IPS-20b (cell line): ENCODE measurements around the gene CD320.
"Not testable (repeated sequence)": the region's sequence is repeated elsewhere in the genome, so short reads cannot be mapped to it uniquely, and the experiment has no call there.

Source experiments
- H3K27ac ChIP-seq: one replicate; pipeline ENCODE4 v1.5.1; 2013; ENCODE audit warnings: low read length
- H3K27me3 ChIP-seq: 2 replicates; pipeline ENCODE4 v1.6.1; 2013; ENCODE audit warnings: mild to moderate bottlenecking, low read length, inconsistent platforms; ENCODE audit not compliant: insufficient read depth
- H3K36me3 ChIP-seq: 2 replicates; pipeline ENCODE4 v1.6.1; 2013; ENCODE audit warnings: low read depth, mild to moderate bottlenecking, inconsistent platforms, low read length, moderate library complexity; ENCODE audit not compliant: insufficient read depth
- H3K4me1 ChIP-seq: 2 replicates; pipeline ENCODE4 v1.6.1; 2013; ENCODE audit warnings: mild to moderate bottlenecking, control low read depth, inconsistent platforms, low read length, moderate library complexity; ENCODE audit not compliant: insufficient read depth
- H3K4me3 ChIP-seq: 2 replicates; pipeline ENCODE4 v1.5.1; 2013; ENCODE audit warnings: mild to moderate bottlenecking, low read length, inconsistent platforms
- H3K9ac ChIP-seq: 2 replicates; pipeline ENCODE4 v1.6.1; 2013; ENCODE audit warnings: low read depth, mild to moderate bottlenecking, inconsistent platforms, low read length, moderate library complexity
- H3K9me3 ChIP-seq: 2 replicates; pipeline ENCODE4 v1.6.1; 2013; ENCODE audit warnings: mild to moderate bottlenecking, low read depth, low read length, inconsistent platforms; ENCODE audit not compliant: insufficient read depth

CD320 gene

DNA sequence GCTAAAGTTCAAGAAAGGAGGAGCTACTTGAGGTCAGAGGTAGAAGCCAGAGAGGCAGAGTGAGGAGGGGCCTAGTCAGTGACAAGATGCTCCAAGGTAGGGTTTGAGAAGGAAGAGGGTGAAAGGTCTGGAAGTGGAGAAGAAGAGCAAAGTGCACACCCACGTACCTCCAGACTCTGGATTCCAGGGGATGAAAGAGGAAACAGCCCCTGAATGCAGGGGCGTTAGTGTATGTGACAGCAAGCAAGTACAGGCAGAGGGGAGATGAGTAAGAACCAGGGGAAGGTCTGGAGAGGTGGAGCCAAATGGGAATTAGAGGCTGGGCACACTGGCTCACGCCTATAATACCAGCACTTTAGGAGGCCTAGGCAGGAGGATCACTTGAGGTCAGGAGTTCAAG, 21.8 kb upstream of the CD320 start:
- no peaks in the 10 kb centered on the region for H3K36me3 ChIP-seq
- H3K27me3 ChIP-seq, result peaks cover 48% of the 10 kb centered on the region
- H3K9ac ChIP-seq, result no peak overlapping the region
- no peak overlapping the region for H3K4me3 ChIP-seq
- no peak overlapping the region for H3K27ac ChIP-seq
- peaks cover 5% of the 10 kb centered on the region; the same call in 1 of the 2 replicates for H3K4me1 ChIP-seq
- no peaks in the 10 kb centered on the region for H3K9me3 ChIP-seq

DNA sequence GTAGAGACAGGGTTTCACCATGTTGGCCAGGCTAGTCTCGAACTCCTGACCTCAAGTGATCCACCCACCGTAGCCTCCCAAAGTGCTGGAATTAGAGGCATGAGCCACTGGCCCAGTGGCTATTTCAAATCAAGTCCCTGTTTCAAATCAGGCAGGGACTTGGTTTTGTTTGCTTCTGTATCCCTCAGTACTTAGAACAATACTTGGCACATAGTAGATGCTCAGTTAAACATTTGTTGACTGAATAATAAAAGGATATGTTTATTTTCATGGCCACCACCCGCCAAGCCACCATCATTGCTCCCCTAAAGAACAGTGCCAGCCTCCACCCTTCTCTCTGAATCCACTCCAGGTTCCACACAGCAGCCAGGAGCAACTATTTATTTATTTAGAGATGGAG, 17.3 kb upstream of the CD320 start:
- H3K4me1 ChIP-seq, result peaks cover 9% of the 10 kb centered on the region; the same call in 1 of the 2 replicates
- H3K36me3 ChIP-seq, result peaks cover 26% of the 10 kb centered on the region
- H3K9ac ChIP-seq, result no peak overlapping the region
- no peaks in the 10 kb centered on the region for H3K9me3 ChIP-seq
- H3K27ac ChIP-seq, result no peak overlapping the region
- 0 out of 2 replicates have a peak, but pooled peaks cover 7% of the 10 kb centered on the region for H3K27me3 ChIP-seq
- H3K4me3 ChIP-seq, result no peak overlapping the region

DNA sequence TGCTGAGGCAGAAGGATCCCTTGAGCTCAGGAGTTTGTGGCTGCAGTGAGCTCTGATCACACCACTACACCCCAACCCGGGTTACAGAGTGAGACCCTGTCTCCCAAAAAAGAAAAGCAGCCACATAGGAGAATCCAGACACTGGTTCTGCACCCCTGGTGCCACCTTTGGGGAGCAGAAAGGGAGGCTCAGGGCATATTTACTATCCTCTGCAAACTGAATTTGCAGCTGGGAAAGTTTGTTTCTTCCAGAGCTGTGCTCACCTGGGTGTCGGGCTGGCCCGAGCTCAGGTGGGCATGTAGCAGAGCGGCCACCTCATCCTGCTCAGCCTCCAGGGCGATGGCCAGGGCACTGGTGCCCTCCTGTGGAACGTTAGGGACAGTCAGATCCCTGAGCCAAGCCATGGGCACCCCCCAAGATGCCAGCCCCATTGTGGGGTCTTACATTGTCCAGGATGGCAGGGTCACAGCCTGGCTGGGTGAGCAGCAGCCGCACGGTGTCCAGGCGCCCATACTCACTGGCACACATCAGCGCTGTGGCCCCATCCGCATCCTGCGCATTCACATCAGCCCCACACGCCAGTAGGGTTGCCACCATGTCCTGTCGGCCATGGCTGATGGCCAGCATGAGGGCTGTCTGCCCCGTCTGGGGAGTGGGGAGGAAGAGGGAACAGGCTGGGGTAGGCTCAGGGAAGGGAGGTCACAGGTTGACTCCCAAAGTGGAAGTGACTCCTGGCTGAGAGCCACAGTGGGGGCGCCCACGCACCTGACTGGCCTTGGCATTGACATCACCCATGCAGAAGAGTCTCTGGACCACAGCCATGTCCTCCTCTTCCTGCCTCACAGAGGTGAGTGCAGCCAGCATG, 16.3 kb upstream of the CD320 start:
- Histone ChIP-seq H3K4me3 (no peak overlapping the region), H3K27ac (no peak overlapping the region), H3K36me3 (peaks cover 26% of the 10 kb centered on the region), H3K9me3 (no peaks in the 10 kb centered on the region), H3K4me1 (peaks cover 9% of the 10 kb centered on the region; the same call in 1 of the 2 replicates), H3K9ac (no peak overlapping the region), H3K27me3 (0 out of 2 replicates have a peak, but pooled peaks cover under 1% of the 10 kb centered on the region)

DNA sequence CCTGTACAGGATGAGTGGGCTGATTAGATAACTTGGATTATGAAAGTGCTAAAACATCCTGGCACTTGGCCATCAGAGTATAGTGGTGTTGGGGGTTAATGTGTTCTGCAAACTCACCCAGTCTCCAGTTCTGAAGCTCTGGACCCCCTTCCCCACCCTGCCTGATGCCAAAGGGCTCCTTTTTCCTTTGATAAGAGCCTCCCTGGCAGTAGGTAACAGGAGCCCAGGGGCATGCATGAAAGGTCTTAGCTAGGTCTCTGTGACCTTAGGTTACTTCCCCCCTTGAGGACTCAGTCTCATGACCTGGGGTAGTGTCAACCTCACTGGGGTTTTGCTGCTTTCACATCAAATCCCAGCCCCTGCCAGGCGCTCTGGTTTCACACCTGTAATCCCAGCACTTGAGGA, 15.6 kb upstream of the CD320 start:
- no peak overlapping the region for H3K9ac ChIP-seq
- no peak overlapping the region for H3K27ac ChIP-seq
- no peaks in the 10 kb centered on the region for H3K9me3 ChIP-seq
- no peak overlapping the region for H3K4me3 ChIP-seq
- peaks cover 26% of the 10 kb centered on the region for H3K36me3 ChIP-seq
- H3K27me3 ChIP-seq, result no peaks in the 10 kb centered on the region
- H3K4me1 ChIP-seq, result peaks cover 9% of the 10 kb centered on the region; the same call in 1 of the 2 replicates

DNA sequence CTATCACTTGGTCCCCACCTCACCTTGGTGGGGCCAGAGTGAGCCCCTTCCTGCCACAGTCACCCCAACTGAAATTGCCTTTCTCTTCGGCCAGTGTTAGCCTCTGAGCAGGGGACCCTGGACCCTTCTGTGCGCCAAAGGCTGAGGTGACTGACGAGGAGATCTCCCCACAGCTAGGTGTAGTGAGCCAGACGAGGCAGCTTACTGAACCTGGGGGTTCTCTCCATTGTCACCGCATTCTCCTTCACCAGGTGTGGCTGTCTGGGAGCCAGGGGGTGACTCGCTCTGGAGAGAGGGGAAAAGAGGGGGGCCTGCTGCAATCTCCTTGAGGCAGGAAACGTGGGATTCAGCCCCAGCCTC, 14.5 kb upstream of the CD320 start:
- H3K27ac ChIP-seq, result peak overlapping the region; percentile 79
- no peaks in the 10 kb centered on the region for H3K27me3 ChIP-seq
- peak overlapping the region; percentile 93 for H3K4me3 ChIP-seq
- peaks cover 9% of the 10 kb centered on the region; the same call in 1 of the 2 replicates for H3K4me1 ChIP-seq
- H3K9me3 ChIP-seq, result no peaks in the 10 kb centered on the region
- peaks cover 28% of the 10 kb centered on the region for H3K36me3 ChIP-seq
- H3K9ac ChIP-seq, result peak overlapping the region; percentile 98; the same call in 1 of the 2 replicates

DNA sequence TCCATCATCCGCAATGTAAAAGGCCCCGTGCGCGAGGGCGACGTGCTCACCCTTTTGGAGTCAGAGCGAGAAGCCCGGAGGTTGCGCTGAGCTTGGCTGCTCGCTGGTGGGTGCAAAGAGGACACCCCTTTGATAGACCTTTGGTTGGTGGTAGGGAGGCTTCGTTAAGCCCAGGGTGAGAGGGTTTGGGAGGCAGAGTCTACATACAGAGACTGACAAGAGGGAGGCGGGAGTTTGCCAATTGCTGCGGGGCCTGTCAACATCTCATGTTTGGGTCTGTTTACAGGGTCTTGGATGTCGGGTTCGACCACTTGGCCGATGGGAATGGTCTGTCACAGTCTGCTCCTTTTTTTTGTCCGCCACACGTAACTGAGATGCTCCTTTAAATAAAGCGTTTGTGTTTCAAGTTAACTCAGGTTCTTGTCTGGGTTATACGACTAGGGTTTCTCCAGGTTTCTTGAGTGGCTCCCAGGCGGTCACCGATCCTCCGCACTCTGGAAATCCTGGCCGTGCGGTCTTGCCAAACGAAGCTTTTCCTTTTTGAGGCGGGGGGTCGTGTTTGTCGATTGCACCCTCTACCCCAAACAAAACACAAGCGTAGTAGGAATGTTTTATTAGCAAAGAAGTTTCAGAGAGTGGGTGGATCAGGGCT, 14.0 kb upstream of the CD320 start:
- H3K9ac ChIP-seq, result peak overlapping the region; percentile 98

DNA sequence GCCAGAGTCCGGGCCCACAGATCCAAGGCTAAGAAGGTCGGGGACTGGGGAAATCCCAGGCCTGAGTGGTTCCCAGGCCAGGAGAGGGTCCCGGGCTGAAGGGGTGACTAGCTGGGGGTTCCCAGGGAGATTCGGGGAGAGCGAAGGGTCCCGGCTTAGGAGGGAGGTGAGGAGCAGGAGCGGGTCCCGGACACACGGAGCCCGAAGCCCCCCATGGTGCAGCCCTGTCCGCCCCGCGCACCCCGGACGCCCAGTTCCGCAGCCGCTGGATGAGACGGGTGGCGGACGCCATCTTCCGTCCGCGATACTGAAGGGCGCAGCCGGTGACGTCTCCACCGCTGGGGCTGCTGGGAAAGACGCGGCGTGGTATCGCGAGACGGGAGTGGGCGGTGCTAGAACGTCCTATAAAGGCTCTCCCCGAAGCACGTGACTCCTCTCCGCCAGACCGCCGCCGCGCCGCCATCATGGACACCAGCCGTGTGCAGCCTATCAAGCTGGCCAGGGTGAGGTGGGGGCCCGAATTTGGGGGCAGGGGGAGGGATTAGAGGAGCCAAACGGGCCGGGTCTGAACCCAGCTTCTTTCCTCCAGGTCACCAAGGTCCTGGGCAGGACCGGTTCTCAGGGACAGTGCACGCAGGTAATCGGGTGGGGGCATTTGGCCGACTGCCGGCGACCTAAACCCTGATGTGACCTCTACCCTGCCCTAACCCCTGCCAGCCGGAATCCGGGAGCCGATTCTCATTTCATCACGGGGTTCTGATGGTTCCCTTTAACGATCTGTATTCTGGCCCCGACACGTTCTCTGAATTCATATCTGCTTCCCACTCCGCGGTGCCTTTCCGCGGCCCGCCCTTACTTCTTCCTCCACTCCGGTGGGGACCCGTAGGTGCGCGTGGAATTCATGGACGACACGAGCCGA, 13.2 kb upstream of the CD320 start, which contains the start of the genes NDUFA7 and RPS28:
Gene NDUFA7 (minus strand): TSS at position 309 of the 919 bp plus-strand sequence. CDS start 17 bp downstream, at position 292.
Gene RPS28 (plus strand): TSS at position 430 of the 919 bp plus-strand sequence. CDS start 35 bp downstream, at position 465.
- Histone ChIP-seq H3K4me1 (peaks cover 13% of the 10 kb centered on the region; the same call in 1 of the 2 replicates), H3K36me3 (peaks cover 32% of the 10 kb centered on the region), H3K4me3 (peak within 1 kb of the TSS; percentile 93), H3K9ac (peak within 1 kb of the TSS; percentile 98), H3K27me3 (no peaks in the 10 kb centered on the region), H3K9me3 (no peaks in the 10 kb centered on the region), H3K27ac (peak within 1 kb of the TSS; percentile 90)

More for the DNA sequence above, 14.0 kb upstream of the CD320 start:
- Histone ChIP-seq H3K4me3 (peak overlapping the region; percentile 93), H3K27me3 (no peaks in the 10 kb centered on the region), H3K4me1 (peaks cover 9% of the 10 kb centered on the region; the same call in 1 of the 2 replicates), H3K9me3 (no peaks in the 10 kb centered on the region), H3K27ac (peak overlapping the region; percentile 90), H3K36me3 (peaks cover 29% of the 10 kb centered on the region)

DNA sequence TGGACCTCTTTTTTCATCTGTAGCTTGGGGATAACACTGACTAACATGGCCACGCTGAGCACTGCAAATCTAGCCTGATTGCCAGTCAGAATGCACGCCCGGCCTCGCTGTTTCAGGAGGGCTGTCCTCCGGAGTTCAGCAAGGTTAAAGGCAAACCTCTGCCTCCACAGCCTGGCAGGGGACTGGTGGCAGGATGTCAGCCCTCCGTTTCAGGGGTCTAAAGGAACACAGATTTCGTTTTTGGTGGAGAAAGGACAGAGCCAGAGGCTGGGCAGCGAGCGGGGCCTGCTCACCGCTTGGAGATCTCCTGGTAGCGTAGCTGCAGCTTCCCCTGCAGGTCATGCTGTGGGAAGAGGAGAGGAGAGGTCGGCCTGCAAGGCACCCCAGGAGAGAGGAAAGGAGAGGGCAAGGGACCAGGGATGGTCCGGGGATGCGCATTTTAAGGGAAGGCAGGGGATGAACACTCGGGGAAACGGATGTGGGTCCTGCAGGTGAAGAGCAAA, 12.5 kb upstream of the CD320 start:
- no peaks in the 10 kb centered on the region for H3K9me3 ChIP-seq
- H3K36me3 ChIP-seq, result peaks cover 38% of the 10 kb centered on the region
- H3K4me3 ChIP-seq, result peak overlapping the region; percentile 93
- peaks cover 13% of the 10 kb centered on the region; the same call in 1 of the 2 replicates for H3K4me1 ChIP-seq
- H3K27me3 ChIP-seq, result no peaks in the 10 kb centered on the region
- H3K9ac ChIP-seq, result peak overlapping the region; percentile 98
- peak overlapping the region; percentile 72 for H3K27ac ChIP-seq

DNA sequence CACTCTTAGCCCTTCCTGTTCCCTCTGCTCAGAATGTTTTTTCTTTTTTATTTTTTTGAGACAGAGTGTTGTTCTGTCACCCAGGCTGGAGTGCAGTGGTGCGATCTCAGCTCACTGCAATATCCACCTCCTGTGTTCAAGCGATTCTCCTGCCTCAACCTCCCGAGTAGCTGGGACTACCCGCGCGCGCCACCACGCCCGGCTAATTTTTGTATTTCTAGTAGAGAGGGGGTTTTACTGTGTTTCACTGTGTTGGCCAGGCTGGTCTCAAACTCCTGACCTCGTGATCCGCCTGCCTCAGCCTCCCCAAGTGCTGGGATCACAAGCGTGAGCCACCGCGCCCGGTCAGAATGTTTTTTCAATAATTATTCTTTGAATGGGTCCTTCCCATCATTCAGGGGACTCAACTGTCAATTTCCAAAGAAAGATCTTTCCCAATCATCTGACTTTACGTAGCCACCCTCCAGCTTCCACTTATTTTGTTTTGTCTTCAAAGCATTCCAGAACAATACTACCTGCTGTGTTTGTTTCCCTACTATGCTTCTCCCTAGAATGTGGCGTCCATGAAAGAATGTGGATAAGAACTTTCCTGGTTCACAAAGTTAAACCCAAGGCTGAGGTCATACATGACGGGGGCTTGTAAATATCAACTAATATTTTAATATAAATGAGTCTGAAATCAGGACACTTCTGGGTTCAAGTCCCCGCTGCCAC, 11.8 kb upstream of the CD320 start:
- Histone ChIP-seq H3K9me3 (no peaks in the 10 kb centered on the region), H3K36me3 (peaks cover 45% of the 10 kb centered on the region), H3K27ac (no peak overlapping the region), H3K4me3 (peak overlapping the region; percentile 93), H3K4me1 (peaks cover 13% of the 10 kb centered on the region; the same call in 1 of the 2 replicates), H3K9ac (peak overlapping the region; percentile 98), H3K27me3 (no peaks in the 10 kb centered on the region)

DNA sequence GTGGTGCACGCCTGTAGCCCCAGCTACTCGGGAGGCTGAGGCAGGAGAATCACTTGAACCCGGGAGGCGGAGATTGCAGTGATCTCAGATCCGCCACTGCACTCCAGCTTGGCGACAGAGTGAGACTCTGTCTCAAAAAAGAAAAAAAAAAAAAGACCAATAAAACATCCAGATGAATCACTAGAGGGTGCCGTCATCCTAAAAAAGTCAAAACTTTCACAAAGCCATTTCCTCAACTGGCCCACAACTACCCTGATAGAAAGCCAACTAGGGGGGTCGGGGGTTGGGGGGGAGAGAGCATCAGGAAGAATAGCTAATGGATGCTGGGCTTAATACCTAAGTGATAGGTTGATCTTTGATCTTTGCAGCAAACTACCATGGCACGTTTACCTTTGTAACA, 10.7 kb upstream of the CD320 start:
- peaks cover 13% of the 10 kb centered on the region; the same call in 1 of the 2 replicates for H3K4me1 ChIP-seq
- not testable (repeated sequence) for H3K27me3 ChIP-seq, H3K9me3 ChIP-seq, H3K9ac ChIP-seq, H3K27ac ChIP-seq, H3K4me3 ChIP-seq
- peaks cover 50% of the 10 kb centered on the region for H3K36me3 ChIP-seq
